Measurements from ENCODE around the gene SH3PXD2A. TPM values are rescaled to one million over a fixed set of nuclear protein-coding genes. Genes with fewer than 3 reads are reported as not detected.

SH3PXD2A gene
- total RNA-seq, 1 experiment from 2014 or later = 3.4 TPM

DNA sequence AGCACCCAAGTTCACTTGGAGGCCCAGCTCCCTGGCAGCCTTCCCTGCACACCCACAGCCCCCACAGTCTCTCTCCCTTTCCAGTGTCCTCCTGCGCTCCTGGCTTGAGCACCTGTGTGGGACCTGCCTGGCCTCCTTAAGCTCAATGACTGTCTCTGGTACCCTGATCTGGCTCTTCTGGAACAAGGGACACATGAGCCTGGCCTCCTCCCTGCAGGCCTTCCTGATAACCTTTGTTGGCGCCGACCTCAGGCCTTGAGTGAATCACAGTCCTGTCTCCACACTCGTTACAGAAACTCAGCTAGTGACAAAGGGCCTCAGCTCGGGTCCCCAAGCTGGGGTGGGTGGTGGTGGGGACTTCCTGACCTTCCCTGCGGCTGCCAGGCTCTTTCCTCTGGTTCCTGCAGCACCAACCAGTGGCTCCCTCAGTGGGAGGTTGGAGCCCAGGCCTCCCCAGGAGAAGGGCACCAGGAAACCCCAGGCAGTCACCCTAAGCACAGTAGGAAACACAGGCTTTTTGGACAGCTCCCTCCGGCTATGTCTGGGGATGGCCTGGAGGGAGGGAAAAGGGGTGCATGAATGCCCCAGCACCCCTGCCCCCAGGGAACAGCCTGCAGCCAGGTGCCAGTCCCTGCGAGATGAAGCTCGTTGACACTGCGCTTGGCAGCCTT is 147.3 kb downstream of the SH3PXD2A start:
- DNase-seq (ENCODE audit: low read depth) = no peak

DNA sequence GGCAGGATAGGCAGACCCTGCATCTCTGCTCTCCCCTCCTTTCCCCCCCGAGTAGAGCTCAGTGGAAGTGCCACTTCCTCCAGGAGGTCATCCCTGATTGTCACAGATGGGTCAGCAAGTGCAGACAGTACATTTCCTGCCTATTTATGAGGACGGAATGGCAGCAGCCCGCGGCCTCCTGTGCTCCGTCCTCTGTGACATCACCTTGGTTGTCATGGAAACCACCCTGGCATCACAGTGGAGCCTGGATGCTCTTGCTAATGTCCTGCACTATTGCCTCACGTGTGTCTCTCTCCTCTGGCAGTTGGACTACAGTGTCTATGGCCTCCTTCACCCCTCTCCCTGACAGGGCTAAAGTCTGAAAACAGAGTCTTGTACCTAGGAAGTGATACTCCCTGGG is 148.6 kb downstream of the SH3PXD2A start:
- no peak for DNase-seq (ENCODE audit: low read depth)

DNA sequence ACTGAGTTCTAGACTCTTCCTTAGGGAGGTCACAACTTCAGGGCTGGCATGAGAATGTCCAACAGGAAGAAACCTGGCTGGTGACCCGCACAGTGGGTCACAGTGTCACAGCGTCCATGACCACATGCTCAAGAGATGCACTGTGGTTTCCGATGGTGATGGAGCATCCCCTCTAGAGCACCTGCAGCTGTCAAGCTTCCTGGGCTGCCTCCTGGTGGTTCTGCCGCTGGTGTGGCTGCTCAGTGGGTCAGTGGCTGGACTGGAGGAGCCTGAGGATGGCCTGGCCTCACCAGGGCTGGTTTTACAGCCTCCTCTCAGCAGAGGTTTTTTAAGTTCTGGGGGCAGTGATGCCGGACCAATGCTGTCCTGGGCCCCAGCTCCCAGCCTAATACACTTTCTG is 149.3 kb downstream of the SH3PXD2A start:
- no peak for DNase-seq (ENCODE audit: low read depth)

DNA sequence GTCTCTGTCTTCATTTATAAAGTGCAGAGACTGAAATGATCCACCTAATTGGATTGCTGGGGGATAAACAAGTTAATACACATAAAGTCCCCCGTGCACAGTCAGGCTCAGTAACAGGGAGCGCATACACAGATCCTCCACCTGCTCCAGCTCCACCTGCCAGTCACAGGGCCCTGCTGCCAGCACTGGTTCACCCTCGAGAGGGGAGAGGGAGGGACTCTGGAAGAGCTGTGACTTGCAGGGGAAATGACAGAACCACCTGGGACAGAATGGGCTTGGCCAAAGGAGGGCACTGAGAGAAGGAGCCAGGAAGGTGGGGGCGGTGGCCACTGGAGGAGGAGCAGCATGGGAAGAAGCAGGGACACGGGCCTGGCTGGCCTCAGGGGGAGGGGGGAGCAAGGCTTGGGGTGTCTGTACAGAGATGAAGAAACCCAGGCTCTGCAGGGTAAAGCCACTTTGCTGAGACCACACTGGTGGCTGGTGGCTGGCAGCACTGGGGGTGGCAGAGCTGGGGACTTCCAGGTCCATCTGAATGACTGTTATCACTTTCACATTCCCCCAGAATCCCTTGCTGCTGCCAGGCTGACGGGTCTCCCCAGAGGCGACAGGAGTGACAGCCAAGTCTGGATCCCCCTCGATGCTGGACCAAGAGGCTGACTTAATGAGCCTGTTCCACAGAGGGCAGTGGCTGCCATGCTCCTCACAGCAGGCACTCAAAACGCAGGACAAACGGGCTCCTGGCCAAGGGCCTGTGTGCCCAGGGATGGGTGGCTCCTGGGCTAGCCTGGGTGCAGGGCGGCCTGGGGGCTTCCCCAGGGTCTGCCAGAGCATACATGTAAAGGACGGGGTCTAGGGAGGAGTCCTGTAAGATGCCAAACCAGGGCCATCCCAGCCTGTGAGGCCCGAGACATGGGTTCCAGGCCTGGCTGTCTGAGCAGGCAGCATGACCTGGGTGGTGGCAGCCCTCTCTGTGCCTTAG is 151.1 kb downstream of the SH3PXD2A start:
- no peak for DNase-seq (ENCODE audit: low read depth)

DNA sequence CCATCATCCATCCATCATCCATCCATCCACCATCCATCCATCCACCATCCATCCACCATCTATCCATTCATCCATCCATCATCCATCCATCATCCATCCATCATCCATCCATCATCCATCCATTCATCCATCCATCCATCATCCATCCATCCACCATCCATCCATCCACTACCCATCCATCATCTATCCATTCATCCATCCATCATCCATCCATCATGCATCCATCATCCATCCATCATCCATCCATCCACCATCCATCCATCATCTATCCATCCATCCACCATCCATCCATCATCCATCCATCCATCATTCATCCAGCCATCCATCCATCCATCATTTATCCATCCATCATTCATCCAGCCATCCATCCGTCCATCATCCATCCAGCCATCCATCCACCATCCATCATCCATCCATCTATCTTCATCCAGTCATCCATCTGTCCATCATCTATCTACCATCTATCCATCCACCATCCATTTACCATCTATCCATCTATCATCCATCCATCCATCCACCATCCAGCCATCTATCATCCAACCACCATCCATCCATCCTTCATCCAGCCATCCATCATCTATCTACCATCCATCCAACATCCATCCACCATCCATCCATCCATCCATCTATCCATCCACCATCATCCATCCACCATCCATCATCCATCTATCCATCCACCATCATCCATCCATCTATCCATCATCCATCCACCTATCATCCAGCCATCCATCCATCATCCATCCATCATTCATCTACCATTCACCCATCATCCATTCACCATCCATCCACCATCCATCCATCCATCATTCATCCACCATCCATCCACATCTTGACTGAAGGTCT is 153.8 kb downstream of the SH3PXD2A start:
- no peak for DNase-seq (ENCODE audit: low read depth)

DNA sequence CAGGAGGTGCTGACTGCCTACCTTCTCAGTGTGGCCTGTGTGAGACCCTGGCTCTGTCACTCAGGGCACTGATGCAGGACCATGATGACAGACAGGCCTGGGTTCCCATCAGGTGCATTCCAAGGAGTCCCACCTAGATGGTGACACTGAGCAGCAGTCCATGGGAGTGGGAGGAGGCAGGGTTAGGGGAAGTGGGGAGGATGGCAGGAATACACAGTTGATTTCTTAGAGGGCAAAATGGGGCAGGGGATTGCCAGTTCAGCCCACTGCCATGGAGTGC is 155.0 kb downstream of the SH3PXD2A start:
- DNase-seq (ENCODE audit: low read depth) = no peak

DNA sequence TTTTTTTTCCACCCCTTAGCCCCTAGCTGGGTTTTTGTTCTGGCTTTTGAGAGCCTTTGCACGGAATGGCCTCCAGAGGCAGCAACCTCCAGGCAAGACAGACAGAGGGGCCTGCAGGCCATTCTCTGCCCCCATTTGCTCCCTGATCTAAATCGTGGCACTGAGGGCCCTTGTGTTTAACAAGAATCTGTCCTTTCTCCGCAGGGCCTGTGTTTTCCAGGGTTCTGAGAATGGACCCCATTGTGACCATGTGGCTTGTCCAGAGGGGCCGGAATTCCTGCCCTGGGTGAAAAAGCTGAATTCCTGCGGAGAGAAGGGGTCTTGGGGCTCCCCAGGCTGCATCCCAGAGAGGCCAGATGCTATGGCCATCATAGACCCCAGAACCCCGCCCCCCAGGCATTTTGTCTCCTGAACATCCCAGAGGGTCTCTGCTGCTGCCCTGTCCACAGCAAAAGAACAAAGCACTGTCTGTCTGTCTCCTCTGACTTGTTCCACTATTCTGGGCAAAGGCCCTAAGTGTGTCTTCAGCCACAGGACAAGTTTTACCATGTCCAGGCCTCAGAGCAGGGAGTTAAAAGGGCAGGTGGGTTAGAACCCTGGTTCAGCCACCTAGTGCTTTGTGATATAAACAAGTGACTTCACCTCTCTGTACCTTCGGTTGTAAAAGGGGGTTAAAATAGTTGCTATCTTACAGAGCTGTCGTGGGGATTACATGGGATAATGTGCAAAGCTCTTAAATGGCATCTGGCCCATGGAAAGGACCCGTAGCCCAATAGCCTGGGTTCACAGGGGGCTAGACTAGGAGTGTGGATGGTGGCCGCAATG is 155.6 kb downstream of the SH3PXD2A start:
- DNase-seq (ENCODE audit: low read depth) = no peak

DNA sequence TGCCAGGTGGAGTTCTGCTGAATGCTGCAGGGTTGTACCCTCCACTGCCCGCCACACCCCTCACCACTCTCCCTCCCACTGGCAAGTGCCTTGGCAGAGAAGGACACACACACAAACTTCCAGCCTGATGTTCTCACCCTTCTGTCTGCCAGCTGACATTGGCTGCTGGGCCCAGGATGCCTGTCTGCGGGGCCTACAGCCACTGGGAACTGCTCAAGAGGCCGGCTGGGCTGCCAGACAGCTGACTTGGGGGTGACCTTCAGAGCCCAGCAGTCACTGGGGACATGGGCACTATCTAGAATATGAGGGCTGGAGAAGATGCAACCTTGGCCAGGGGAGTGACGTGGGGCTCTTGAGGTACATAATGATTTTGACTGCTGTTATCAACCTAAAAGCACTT is 157.1 kb downstream of the SH3PXD2A start:
- no peak for DNase-seq (ENCODE audit: low read depth)

DNA sequence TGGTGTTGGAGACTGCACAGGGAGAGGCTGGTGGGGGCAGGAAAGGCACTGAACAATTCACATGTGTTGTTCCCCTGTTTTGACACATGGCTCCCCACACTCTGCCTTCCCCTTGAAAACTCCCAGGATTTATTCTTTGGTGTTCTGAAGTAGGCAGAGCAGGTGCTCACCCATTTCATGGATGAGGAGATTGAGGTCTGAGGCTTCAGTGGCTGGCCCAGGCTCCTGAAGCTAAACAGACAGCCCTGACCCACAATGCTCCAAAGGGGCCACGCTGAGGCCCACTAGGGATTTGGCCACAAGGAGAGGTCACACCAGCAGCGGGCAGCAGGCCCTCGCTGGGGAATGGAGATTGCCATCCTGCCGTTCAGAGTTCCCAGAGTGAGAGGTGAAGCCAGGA is 157.6 kb downstream of the SH3PXD2A start:
- DNase-seq (ENCODE audit: low read depth) = no peak

DNA sequence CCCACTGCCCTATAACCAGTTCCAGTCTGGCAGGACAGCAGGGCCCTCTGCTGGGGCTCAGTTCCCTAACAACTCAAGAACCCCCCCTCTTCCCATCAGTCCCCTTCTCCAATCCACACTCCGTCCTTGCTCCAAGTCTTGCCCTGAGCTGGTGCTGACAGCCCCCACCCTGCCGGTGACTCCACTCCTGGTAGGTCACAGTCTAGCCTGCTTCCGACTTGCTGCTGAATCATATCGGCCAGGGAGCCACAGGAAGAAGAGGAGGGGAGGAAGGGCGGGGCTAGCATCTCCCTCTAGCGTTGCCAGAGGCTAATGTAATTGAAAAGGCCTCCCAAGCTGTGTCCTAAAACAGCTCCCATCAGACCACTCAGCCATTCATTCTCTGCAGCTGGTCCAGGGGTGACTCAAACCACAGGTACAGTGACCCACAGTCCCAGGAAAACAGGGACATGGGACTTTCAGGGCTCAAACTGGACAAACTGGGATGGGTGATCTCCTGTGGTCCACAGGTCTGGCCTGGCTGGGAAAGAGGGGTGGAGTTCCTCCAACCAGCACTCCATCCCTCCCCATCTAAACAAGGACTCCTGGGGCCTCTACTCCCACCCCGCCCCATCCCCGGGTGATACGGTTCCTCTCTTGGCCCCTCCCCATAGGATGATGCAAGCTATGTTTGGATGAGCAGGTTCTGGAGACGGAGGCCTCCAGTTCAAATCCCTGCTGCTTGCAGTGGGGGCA is 158.8 kb downstream of the SH3PXD2A start:
- DNase-seq (ENCODE audit: low read depth) = peak; percentile 95

DNA sequence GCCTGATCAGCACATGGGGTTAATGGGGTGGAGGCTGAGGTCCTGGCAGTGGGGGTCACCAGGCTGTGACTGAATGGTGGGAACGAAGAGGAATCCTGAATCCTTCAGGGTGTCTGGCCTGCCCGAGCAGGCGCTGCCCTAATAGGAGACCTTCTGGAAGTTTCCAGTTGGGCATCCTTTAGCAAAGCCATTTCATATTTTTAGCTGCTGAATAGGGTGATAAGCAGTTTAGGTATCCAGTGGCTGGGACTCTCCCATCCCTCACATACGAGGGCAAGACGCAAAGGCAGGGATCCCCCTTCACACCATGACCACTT is 159.3 kb downstream of the SH3PXD2A start:
- no peak for DNase-seq (ENCODE audit: low read depth)

DNA sequence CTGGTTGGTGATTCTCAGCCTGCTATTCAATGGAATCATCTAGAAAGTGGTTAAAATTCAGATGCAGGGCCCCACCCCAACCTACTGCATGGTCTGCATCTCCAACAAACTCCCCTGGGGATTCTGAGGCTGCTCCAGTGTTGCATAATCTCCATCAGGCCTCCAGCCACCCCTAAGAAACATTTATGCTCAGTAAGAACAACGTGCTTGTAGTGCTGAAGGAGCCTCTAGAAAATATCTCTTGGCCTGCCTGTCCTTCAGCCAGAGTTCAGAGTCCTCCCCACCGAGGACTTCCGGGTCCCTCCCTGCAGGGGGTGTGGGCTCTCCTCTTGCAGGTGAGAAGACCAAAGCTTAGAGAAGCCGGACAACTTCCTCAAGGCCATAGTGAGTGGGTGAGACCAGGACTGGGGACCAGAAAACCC is 159.8 kb downstream of the SH3PXD2A start:
- no peak for DNase-seq (ENCODE audit: low read depth)

DNA sequence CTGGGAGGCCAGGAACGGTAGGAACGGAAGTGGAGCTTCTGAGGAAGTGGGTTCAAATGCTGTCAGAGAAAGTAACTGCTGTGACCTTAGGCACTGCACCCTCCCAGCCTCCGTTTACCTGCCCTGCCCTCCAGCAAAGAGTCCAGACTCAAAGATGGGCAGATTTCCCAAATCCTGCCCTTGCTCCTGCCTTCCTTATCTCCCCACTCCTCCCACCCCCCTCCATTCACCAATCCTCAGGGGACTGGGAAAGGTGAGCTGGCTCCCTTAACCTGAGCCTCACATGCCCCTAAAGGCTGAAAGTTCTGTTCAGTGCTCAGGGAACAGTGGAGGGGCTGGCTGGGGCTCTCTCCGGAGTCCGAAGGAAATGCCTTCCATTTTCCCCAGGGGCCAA is 161.6 kb downstream of the SH3PXD2A start:
- no peak for DNase-seq (ENCODE audit: low read depth)

DNA sequence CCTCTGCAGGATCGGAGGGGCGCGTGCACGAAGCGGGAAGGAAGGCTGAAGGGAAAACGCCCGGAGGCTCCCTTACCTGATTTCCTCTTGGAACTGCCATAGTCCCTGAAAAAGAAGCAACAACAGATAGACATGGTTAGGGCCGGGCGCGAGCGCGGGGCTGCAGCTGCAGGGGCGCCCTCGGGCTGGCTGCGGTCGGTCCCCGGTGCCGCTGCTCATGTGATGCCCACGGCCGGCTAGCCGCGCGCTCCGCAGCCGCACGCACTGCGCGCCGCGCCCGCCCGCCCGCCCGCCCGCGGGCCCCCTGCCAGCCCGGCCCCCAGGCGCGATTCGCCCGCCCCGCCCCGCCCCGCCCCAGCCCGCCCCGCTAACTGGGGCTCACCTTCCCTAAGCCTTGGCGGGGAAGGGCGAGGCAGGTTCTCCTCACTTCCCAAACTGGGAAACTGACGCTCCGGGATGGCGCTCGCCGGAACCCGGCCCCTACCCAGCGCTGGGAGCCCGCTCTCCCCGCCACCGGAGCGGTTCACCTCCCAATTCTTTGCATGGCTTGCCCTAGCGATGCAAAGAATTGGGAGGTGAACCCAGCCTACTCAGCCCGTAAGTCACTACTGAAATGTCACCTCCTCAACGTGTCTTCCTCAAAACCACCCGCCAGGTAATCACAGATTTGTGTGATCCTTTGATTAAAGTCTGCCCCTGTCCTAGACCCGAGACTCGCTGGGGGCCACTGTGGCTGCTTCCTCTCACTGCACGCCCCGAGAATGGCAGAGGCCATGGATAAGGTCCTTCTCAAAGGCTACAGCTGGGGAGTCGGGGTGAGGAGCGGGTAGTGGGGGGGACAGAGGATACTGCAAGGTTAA is 162.2 kb downstream of the SH3PXD2A start:
- DNase-seq (ENCODE audit: low read depth) = peak; percentile 29

DNA sequence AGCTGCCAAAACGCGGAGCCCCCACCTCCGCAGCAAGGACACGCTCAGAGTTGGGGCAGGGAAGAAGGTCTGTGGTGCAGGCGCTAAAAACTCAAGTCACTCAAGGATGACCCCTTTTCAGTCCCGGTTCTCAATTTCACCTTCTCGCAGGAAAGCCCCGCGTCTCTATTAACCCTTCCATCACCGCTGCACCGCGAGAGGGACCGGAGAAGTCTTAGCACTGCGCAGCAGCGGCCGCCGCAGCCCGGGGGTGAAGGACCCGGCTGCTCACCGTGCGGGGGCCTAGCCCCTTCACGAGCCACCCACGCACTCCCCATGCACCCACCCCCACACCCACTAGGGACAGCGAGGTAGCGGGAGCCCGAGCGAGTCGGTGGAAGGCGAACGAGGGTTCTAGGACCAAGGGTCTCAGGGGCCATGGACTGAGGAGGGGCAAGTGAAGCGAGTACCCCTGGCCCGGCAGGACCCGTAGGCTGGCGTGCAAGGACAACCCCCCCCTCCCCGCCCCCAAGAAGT is 162.9 kb downstream of the SH3PXD2A start:
- no peak for DNase-seq (ENCODE audit: low read depth)

DNA sequence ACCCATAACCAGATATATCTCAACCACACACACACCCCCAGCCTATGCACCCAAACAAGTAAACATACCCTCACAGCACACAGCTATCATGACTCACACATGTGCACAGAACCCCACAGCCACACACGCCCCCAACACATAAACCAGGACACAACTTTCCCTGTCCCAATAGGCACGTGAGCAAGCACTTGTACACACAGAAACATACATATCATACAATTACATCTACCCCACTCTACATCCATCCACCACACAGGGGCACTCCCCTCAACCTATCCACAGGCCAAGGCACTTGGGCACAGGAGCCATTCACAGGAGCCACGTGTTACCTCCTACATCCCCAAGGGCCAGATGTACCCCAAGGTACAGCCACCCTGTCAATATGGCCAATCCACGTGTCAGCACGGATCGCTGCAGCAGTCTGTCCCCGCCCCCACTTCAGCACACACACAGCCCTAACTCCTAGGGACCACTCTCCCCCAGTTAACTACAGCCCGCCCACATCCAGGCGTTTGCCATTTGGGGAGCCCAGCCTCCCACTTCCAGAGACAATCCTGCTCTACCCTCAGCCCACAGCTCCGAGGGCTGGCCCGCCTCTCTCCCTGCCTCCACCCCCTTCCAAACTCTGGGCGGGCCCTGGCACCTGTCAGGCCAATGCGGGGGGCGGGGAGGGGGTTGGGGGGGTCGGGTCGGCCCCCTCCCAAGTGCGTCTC is 163.5 kb downstream of the SH3PXD2A start:
- DNase-seq (ENCODE audit: low read depth) = no peak

DNA sequence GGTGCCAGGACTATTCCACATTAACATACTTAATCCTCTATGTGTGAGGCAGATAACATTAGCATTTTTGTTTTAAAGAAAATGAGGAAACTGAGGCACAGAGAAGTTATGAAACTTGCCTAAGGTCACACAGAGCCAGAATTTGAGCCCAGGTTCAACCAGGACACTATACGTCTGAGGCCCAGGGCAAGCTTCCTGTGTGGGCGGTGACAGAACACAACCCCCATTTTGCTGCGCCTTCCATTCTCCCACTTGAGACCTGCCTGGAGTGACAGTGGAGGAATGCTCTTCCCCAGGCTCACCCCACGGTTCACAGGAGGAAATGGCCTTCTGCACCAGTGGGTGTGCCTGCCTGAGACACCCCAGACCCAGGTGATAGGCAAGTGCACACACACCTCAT is 164.1 kb downstream of the SH3PXD2A start:
- DNase-seq (ENCODE audit: low read depth) = no peak

DNA sequence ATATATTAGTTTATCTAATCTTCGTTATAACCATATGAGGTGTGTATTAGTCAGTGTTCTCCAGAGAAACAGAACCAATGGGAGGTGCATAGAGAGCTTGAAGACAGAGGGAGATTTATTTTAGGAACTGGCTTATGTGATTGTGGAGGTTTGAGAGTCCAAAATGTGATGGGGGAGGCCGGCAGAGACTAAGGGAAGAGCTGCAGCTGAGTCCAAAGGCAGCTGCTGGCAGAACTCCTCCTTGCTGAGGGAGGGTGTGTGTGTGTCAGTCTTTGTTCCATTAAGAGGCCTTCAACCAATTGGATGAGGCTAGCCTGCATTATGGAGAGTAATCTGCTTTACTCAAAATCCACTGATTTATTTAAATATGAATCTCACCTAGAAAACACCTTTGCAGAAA is 165.1 kb downstream of the SH3PXD2A start:
- no peak for DNase-seq (ENCODE audit: low read depth)

DNA sequence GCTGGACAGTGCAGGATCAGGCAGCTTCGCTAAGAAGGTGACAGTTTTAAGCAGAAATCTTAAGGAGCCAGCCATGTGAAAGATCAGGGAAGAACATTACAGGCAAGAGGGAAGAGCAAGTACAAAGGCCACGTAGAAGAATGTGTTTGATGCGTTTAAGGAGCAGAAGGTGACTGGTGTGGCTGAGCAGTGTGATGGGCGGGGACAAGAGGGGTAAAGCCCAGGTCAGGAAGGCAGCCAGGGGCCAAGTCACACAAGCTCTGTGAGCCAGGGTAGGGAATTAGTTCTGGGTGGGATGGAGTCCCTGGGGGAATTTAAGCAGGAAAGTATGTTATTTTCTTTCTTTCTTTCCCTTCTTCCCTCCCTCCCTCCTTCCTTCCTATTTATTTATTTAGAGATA is 166.9 kb downstream of the SH3PXD2A start:
- no peak for DNase-seq (ENCODE audit: low read depth)
